H54 (cell line): ENCODE data around the gene REG1A.

ENCODE experiments used
- DNase-seq: peaks from one replicate; pipeline ENCODE4 v3.0.0; 2011; ENCODE audit warnings: low spot score, mixed read lengths; ENCODE audit not compliant: insufficient read length
- FAIRE-seq: peaks from 3 replicates; lab custom pipeline; 2011; peaks lifted over from hg19 to GRCh38; lab: Jason Lieb, UNC
- POLR2A ChIP-seq: IDR thresholded peaks from 2 replicates; pipeline ENCODE4 v1.6.1; 2011; ENCODE audit warnings: low read depth, mild to moderate bottlenecking, low read length

The REG1A gene

DNA sequence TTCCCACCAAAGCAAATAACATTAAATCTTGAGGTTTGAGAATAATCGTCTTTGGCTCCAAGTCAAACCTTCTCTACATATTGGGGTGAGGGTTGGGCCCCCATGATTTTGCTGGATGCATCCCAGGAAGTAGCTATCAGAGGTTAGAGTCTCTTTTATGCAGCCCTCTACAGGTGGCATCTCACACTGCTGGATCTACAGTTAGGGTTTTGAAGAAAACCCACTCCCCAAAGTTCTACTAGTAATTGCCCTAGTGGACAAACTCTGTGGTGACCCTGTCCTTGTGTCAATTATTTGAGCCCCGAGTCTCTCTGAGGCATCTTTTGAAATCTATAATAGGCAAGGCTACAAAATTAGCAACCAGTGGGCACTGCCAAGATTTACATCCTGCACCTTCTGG lies 15.0 kb upstream of the REG1A start:
- FAIRE-seq: no peak
- no peak for TF ChIP-seq POLR2A
- DNase-seq: no peak

DNA sequence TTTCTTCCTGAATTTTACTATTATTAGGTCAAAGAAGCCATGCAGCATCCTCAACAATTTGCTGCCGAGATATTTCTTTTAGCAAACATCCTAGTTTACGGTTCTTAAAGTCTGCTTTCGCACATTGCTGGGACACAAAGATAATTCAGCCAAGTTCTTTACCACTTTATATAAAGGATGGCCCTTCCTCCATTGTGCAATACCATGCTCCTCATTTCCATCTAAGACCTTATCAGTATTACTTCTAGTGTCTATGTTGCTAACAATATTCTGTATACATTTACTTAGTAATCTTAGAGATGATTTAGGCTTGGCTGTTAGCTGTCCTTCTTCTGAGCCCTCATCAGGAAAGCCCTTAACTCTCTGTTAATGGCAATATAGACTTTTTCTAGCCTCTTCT lies 8.0 kb upstream of the REG1A start:
- FAIRE-seq: no peak
- no peak for DNase-seq
- no peak for TF ChIP-seq POLR2A

GRCh38 chr2:79114797-79115494 lies 5.3 kb upstream of the REG1A start:
- no peak for TF ChIP-seq POLR2A
- FAIRE-seq (no peak), DNase-seq (no peak)

DNA sequence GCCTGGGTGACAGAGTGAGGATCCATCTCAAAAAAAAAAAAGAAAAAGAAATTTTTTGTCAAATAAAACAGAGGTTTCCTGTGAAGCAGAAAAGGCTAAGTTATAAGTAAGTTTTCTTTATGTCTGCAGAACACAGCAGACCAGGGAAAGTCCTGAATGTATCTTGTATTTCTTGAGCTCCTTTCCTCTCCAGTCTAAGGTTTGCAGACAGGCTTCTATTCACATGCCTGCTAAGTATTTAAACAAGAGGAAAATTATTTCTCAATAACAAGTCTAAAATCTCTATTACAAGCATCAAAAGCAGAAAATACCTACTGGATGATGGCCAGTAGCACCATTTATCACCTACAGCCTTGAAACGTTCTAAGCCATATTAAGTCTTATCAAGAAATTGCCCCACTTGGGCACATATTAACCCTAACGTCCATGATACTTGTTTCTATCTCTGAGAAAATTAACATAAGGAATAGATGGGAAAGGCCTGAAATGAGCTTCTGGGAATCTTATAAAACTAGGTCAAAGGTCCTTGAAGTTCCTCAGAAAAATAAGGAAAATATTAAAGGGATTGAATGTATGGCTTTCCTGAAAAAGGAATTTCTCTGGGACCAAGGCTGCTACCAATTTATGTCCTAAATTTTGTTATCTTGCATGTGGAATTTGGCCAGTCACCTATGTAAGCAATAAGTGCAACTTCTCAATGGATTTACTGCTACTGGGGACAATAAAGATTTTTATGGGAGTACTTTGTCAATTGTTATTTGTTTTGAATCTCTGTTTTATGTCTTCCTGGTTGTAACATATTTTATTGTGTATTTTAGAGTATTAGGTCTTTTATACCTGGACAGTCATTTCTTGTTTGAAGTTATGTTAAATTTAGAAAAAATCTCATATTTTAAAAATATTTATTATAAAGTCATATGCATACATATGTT lies 3.0 kb upstream of the REG1A start:
- DNase-seq (no peak), FAIRE-seq (no peak)
- no peak for TF ChIP-seq POLR2A

- DNase-seq: no peak
- FAIRE-seq: no peak
- TF ChIP-seq POLR2A: no peak
These were observed 2.4 kb downstream of the REG1A start for GRCh38 chr2:79122676-79123075.

DNA sequence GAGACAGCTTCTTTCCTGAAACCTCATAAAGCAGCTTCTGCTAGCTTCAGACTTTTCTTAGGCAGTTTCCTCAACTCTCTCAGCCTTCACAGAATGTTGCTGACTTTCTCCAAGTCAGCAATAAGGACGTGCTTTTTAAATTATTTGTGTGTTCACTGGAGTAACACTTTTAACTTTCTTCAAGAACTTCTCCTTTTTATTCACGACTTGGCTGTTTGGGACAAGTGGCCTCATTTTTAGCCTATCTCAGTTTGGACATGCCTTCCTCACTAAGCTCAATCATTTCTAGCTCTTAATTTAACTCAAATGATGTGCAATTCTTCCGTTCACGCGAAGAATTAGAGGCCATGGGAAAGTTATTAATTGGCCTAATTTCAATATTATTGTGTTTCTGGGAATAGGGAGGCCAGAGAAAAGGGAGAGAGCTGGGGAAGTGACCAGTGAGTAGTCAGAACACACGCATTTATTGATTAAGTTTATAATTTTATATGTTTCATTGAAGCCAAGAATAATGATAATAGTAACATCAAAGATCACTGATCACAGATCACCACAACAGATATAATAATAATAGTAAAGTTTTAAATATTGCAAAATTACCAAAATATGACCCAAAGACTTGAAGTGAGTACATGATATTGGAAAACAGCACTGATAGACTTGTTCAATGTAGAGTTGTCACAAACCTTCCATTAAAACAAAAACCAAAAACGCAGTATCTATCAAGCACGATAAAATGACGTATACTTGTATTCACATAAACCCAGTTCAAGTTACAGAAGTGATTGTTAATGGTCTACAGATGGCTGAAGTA lies 4.8 kb downstream of the REG1A start:
- no peak for TF ChIP-seq POLR2A
- DNase-seq: no peak
- no peak for FAIRE-seq

DNA sequence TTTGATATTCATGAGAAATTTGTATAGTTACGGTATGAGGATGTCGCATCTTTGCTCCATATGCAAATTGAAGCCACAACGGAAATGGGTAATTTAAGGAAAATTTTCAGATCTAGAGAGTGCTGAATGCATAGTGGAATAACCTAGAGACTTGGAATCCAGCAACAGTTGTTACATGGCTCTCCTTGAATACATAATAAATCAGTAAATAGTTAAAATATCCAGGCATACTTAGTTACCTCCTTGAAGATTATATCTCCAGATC lies 5.4 kb downstream of the REG1A start:
- DNase-seq (no peak), FAIRE-seq (no peak)
- no peak for TF ChIP-seq POLR2A

DNA sequence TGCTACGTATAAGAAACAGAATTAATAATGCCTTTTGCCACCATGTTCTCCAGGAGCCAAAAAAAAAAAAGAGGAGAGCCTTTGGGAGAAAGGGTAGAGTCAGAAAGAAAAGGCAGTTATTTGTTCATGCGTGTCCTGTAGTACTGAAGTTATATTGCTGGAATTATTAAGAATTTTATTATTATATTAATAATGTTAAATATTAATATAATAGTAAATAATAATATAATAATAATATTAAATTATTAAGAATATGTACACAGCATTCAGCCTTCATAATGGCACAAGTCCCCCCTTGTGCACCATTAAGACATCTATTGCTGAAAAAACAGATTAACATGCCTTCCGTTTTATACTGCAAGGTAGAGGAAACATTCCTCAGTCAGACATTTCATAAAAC lies 8.1 kb downstream of the REG1A start:
- no peak for FAIRE-seq

DNA sequence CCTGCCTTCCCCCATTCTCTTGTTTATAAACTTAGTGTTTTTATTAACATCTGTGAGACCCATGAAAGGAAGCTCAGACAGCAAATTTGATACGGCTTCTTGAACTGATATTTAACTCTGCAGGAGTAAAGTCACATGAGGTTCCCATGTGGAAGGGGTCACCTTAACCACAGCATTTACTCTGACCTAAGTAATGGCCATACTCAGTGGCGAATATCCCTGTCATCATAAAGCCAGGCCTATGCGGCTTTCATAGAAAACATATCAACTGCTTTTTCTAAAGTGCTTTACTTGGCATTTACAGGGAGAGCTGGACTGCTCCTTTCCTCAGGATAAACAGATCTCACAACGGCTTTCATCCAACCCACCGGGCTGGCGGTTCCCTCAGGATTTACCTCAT lies 9.0 kb downstream of the REG1A start:
- DNase-seq: no peak
- TF ChIP-seq POLR2A: no peak
- no peak for FAIRE-seq

More for the DNA sequence above, 8.1 kb downstream of the REG1A start:
- no peak for DNase-seq
- no peak for TF ChIP-seq POLR2A

GRCh38 chr2:79129804-79130203 lies 9.5 kb downstream of the REG1A start:
- no peak for TF ChIP-seq POLR2A
- FAIRE-seq (no peak), DNase-seq (no peak)

DNA sequence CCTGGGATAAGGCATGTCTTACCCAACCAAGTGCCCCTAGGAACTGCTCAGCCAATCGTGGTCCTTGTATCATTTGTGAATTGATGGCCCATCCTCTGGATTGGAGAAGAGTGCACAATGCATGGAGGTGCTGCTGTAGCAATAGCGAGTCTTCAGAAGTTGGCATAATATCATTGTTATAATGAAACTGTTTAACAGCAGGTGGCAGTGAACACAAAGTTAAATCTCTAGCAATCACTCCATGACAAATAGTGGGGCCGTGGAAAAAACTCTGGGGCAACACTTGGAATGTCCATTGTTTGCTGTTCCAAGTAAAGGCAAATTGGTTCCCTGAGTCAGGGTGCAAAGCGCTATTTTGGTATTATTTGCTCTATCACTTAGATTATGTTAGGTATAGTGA lies 11.4 kb downstream of the REG1A start:
- no peak for TF ChIP-seq POLR2A
- no peak for DNase-seq
- no peak for FAIRE-seq

GRCh38 chr2:79138385-79138784 lies 18.1 kb downstream of the REG1A start:
- FAIRE-seq: no peak
- DNase-seq: no peak
- no peak for TF ChIP-seq POLR2A

DNA sequence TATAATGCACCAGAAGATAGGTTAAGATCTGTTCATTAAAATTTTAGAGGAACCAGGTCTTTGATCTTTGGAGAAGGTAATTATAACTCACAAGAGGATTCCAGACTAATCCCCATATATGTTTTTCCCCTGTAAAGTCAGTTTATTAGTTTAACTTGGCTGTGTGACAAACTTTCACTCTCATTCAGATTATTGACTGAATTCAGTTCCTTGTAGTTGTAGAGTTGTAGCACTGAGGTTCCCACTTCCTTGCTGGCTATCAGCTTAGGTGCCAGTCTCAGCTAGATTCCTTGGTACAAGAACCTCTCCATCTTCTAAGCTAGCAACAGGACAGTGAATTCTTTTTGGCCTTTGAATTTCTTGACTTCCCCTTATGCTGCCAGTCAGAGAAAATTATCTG lies 19.1 kb downstream of the REG1A start:
- DNase-seq (no peak), FAIRE-seq (no peak)
- no peak for TF ChIP-seq POLR2A

- no peak for TF ChIP-seq POLR2A
- DNase-seq (no peak), FAIRE-seq (no peak)
These were observed 35.7 kb downstream of the REG1A start for GRCh38 chr2:79155826-79156476.

DNA sequence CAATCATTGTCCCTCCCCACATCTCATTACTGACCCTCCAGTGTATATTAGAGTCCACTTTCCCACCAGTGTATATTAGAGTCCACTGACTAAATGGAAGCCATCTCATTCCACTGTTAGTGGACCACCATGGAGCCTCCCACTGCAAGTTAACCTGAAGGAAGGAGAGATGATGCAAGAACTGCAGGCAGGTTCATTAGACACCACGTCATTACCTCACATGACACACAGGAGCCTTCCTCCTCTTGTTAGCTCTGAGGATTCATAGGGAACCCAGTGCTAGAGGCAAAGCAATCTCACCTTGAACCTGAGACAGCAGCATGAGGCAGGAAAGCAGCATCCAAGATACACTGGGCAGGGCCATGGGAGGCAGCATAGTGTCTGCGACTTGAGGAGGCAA lies 38.7 kb downstream of the REG1A start:
- TF ChIP-seq POLR2A: no peak
- FAIRE-seq: no peak

More for the DNA sequence above, 38.7 kb downstream of the REG1A start:
- no peak for DNase-seq
